C1 segment of cervical spinal cord (tissue), 14 donors: ENCODE results near the gene SLC39A11.
"Not testable (repeated sequence)": the region's sequence is repeated elsewhere in the genome, so short reads cannot be mapped to it uniquely, and the experiment has no call there.

ENCODE experiments used
- DNase-seq, 14 donors: peaks; one replicate each; lab custom pipeline; 2025; lab: John Stamatoyannopoulos, UW

SLC39A11 gene, protein sequence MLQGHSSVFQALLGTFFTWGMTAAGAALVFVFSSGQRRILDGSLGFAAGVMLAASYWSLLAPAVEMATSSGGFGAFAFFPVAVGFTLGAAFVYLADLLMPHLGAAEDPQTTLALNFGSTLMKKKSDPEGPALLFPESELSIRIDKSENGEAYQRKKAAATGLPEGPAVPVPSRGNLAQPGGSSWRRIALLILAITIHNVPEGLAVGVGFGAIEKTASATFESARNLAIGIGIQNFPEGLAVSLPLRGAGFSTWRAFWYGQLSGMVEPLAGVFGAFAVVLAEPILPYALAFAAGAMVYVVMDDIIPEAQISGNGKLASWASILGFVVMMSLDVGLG

GRCh38 chr17:73092523-73093135 lies at the start of gene SLC39A11:
Gene SLC39A11, minus strand, starts transcription at chr17:73092688. Its CDS starts 3,924 bp downstream, at chr17:73088764.
- DNase-seq: peak; percentile 54 to 96 (median 90)

DNA sequence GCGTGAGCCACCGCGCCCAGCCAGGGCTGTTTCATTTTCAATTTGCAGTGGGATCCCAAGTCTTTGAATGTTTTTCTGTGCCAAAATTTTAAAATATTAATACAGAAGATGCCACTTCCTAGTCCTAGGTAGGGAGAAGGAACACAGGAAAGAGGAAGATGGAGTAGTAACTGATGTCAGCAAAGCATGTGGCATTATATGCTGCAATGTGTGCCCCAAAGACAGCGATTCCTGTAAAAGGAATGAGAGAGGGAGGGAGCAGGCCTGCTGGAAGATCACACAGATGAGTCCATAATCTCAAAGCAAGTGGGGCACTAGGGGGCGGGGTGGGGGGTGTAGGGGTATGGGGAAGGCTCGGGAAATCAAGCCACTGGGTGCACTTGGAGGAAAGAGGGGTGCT lies 48.9 kb upstream of the SLC39A11 start:
- DNase-seq: no peak

DNA sequence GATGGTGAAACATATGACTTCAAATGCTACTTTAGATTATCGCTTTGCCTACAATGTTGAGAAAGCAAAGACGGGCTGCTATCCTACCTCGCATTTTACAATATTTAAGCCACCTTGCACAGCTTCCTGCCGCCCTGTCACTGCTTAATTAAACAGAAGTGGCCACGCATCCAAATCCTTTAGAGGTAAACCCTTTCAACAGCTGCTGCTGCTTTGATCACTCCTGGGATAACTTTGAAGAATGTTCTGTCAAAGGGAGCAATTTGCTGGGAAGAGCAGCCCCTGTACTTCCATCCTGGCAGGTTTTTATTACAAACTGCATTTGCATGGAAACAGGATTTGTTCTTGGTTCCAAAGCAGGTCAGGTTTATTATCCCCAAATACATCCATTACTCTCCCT lies 48.1 kb upstream of the SLC39A11 start:
- no peak for DNase-seq

- peak in 1 of 14 donors; percentile 24 for DNase-seq
These were observed 46.8 kb upstream of the SLC39A11 start for GRCh38 chr17:73139296-73139695.

- peak in 1 of 14 donors; percentile 52 for DNase-seq
These were observed 46.2 kb upstream of the SLC39A11 start for GRCh38 chr17:73138541-73139138.

GRCh38 chr17:73137376-73137775 lies 44.9 kb upstream of the SLC39A11 start:
- DNase-seq: no peak

DNA sequence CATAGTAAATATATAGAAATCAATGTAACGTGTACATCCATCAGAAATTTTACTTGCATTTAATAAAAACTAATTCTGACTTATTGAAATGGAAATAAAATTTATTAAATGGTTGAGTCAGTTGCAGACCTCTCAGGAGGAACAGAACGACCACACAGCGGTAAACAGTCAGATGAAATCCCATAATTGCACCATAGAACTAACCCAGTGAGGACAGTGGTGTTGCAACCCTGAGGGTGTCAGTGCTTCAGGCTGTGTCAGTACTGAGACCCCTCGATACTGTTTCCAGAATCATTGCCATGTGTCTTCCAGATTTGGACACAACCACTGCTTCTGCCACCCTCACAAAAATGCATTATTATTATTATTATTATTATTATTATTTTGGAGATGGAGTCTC lies 43.3 kb upstream of the SLC39A11 start:
- DNase-seq: no peak

DNA sequence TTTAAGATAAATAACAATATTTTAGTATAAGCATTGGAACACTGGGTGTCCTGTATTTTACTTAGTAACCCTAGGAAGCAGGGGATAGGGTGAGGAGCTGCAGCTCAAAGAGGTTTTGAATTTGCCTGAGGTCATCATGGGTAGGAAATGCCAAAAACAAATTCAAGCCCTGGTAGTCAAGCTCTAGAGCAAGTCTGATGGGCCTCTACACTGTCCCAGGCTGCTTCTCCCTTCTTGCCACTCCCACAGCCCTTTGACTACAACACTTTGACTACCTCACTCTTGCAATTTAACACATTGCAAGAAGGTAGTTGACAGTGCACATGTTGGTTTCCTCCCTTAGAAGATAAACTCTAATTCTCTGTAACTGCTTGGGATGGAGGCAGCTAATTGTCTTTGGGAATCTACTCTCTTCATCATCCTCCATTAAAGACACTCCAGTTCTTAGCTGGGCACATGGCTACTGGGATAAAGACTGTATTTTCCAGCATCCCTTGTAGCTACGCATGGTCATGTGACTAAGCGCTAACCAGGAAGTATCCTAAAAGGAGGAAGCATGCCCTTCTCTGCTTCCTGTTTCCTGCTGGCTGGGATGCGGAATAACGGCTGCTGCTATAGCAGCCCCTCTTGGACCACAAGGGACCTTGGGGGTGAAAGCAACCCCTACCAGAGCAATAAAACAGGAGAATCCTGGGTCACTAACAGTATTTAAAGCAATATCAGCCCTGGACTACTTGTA lies 41.6 kb upstream of the SLC39A11 start:
- DNase-seq: no peak

- DNase-seq: no peak
These were observed 39.6 kb upstream of the SLC39A11 start for GRCh38 chr17:73132085-73132492.

GRCh38 chr17:73131439-73131838 lies 39.0 kb upstream of the SLC39A11 start:
- DNase-seq: not testable (repeated sequence)

DNA sequence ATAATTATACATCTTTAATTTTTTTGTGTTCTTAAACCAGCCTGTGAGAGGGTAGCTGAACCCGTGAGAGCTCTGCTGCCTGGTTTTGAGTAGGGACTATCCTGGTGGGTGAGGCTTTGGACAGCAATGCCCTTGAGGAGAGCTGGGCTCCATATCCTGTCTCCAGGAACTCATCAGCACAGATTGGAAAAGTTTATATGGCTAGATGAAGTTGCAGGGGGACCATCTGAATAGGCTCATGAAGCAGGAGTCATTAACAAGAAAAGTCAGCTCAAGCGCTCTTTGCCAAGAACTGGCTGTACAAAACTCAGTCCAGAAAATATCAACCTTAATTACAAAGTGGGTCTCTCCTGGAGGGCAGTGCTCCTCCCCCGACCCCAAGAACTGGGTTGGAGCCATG lies 38.5 kb upstream of the SLC39A11 start:
- DNase-seq: no peak

DNA sequence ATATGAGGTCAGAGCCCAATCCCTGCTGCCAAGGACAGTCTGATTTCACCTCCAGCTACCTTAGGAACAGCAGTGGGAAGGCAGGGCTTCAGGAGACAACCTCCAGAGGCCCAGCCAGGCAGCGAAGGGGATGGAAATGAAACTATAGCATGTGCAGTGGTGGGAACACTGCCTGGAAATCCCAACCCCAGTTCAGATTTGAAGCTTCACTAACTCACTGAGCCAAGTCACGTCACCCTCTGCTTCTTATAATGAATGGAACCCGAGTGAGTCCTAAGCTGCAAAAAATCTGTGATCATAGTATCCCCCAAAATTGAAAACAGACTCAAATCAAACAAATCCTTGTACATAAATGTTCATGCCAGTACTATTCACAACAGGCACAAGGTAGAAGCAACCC lies 36.0 kb upstream of the SLC39A11 start:
- no peak for DNase-seq

DNA sequence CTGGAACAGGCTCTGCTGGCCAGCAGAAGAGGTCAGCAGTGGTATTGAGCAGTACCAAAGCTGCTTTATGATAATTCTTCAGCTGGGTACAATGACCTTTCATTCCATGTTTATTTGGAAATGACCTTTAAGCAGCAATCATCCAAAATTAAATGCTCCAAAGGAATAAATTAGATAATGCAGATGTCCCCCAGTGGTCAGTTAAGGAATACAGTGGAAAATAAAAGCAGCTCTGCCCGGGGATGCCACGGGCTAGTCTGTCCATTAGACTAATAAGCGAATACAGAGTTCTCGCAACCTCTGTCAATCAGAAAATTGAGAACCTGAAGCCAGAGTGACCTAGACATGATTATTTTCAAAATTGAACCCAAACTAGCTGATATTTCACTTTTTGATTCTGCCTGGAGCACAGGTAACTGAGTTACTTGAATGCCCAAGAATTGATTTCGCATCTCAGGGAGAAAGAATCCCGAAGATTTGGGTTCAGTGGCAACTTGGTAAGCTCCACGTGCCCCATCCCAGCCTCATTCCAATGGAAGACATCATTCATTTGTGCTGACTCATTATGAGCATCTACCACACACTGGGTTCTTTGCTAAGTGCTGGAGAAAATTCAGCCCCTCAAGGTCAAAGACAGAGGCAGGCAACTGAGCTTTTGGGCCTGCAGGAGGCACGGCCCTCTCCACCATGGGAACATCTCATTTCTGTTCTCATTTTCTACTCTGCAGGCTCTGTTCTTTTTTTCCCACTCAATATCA lies 34.4 kb upstream of the SLC39A11 start:
- DNase-seq: no peak

DNA sequence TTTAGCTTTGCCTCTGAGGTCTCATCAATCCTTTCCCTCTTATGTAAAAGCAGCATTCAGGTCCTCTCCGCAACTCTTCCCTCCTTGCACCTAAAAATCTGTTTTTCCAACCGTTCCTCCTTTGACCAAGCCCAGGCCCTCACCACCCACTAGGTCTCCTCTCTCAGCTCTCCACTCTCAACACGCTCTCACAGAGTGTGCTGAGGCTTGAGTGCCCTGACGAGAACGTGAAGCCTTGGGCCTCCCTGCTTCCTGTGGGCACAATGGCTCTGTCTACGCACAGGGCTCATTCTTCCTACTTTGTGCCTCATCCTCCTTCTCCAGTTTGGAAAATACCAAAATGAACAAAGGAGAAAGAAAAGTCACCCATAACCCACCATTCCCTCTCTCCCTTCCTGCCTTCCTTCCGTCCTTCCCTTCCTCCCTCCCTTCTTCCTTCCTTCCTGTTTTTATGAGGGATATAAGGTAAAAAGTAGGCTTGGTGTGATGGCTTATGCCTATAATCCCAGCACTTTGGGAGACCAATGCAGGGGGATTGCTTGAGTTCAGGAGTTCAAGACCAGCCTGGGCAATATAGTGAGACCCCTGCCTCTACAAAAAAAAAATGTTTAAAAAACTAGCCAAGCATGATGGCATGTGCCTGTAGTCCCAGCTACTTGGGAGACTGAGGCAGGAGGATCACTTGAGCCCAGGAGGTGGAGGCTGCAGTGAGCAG lies 31.3 kb upstream of the SLC39A11 start:
- no peak for DNase-seq

DNA sequence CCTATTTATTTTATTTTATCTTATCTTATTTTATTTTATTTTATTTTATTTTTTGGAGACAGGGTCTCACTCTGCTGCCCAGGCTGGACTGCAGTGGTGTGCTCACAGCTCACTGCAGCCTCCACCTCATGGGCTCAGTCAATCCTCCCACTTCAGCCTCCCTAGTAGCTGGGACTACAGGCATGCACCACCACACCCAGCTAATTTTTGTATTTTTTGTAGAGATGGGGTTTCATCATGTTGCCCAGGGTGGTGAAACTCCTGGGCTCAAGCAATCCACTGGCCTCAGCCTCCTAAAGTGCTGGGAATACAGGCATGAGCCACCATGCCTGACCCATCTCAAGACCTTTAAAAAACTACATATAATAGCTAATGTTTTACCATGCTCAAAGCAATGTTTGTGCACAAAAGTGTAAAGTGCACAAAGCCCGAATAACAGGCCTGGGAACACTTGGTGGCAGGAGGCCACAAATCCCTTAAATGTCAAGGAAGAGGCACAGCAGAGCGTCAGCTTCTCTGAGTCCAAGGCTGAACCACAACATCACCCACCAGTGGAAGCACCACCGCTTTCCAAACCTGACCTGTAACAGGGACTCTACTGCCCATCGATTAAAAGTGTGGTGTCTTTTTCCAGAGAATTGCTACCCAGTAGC lies 30.6 kb upstream of the SLC39A11 start:
- no peak for DNase-seq

DNA sequence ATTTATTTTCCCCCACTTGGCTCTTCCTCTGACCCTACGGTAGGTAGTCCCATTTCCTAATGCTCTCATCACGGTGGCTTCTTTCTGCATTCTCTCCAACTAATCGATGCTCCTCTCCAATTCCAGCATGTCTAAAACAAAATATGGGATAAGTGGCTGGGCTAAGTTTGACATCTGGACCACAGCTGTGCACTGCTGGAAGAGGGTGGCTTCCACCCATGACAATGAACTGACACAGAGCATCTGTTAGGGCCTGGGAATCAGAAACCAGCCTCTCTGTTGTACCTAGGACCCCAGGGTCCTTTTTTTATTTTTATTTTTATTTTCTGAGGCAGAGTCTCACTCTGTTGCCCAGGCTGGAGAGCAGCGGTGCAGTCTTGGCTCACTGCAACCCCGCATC lies 29.0 kb upstream of the SLC39A11 start:
- no peak for DNase-seq

- no peak for DNase-seq
These were observed 27.1 kb upstream of the SLC39A11 start for GRCh38 chr17:73119631-73120030.

- peak in 1 of 14 donors; percentile 86 for DNase-seq
These were observed 26.5 kb upstream of the SLC39A11 start for GRCh38 chr17:73118951-73119391.

DNA sequence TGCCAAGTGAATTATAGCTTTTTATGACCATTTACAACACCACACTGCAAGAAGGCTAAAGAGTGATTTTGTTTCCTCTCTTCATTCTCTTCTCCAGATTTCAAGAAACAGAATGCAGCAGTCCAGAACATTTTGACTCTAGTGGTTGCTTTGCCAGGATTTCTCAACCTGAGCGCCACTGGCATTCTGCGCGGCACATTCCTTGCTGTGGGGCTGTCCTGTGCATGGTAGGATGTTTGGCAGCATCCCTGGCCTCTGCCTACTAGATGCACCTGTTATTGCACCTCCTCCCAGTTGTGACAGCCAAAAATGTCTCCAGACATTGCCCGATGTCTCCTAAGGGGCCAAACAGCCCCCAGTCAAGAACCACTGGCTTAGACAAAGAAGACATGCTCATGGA lies 25.7 kb upstream of the SLC39A11 start:
- peak in 1 of 14 donors; percentile 17 for DNase-seq

- DNase-seq: no peak
These were observed 19.8 kb upstream of the SLC39A11 start for GRCh38 chr17:73112246-73112645.
